SU-DHL-6 (cell line): Measurements from ENCODE around the gene PARP12.

ENCODE experiments used
- H2AFZ ChIP-seq: fragments of 200-600 bp; sonication (generic); 2 replicates; pipeline ENCODE4 v1.6.1; 2014; ENCODE audit warnings: low read depth, mild to moderate bottlenecking, moderate library complexity, mixed read lengths, antibody characterized with exemption, low read length; ENCODE audit not compliant: severe bottlenecking
- H3F3A ChIP-seq: fragments of 200-600 bp; shearing (Covaris generic); 2 replicates; pipeline ENCODE4 v1.6.0; 2016; ENCODE audit warnings: antibody characterized with exemption, mild to moderate bottlenecking; ENCODE audit not compliant: insufficient read depth
- H3K27ac ChIP-seq: fragments of 200-600 bp; sonication (generic); 2 replicates; pipeline ENCODE4 v1.5.1; 2016; ENCODE audit warnings: low read depth, mild to moderate bottlenecking, low read length, moderate library complexity, mixed read lengths
- H3K27me3 ChIP-seq: fragments of 200-600 bp; sonication (generic), shearing (Covaris generic); 2 replicates; pipeline ENCODE4 v1.6.0; 2014; ENCODE audit warnings: mild to moderate bottlenecking, low read length
- H3K36me3 ChIP-seq: fragments of 200-600 bp; sonication (generic); 2 replicates; pipeline ENCODE4 v1.6.1; 2014; ENCODE audit warnings: mild to moderate bottlenecking, low read length, mixed read lengths
- H3K4me2 ChIP-seq: fragments of 300-600, 200-600 bp; shearing (Covaris generic), sonication (generic); 2 replicates; pipeline ENCODE4 v1.6.0; 2014; ENCODE audit warnings: low read length, low read depth, mild to moderate bottlenecking; ENCODE audit not compliant: poor library complexity, severe bottlenecking
- H3K4me3 ChIP-seq: fragments of 200-600 bp; sonication (generic); 2 replicates; pipeline ENCODE4 v1.5.1; 2014; ENCODE audit warnings: antibody characterized with exemption, low read length, mild to moderate bottlenecking, mixed read lengths; ENCODE audit not compliant: insufficient read depth, poor library complexity, severe bottlenecking
- H3K79me2 ChIP-seq: fragments of 200-600 bp; sonication (generic); 2 replicates; pipeline ENCODE4 v1.6.1; 2014; ENCODE audit warnings: mild to moderate bottlenecking, low read length, moderate library complexity; ENCODE audit not compliant: insufficient read depth
- H3K9ac ChIP-seq: fragments of 200-600 bp; sonication (generic); 2 replicates; pipeline ENCODE4 v1.7.0; 2014; ENCODE audit warnings: mild to moderate bottlenecking, low read length
- H3K9me2 ChIP-seq: fragments of 200-600 bp; sonication (generic); replicated peaks from 2 replicates; pipeline ENCODE4 v1.6.1; 2014; ENCODE audit warnings: low read length; ENCODE audit not compliant: insufficient read depth
- H3K9me3 ChIP-seq: fragments of 200-600 bp; sonication (generic); 2 replicates; pipeline ENCODE4 v1.6.1; 2014; ENCODE audit warnings: low read length, mixed read lengths; ENCODE audit not compliant: insufficient read depth
- H4K20me1 ChIP-seq: fragments of 200-600 bp; sonication (generic); 2 replicates; pipeline ENCODE4 v1.6.1; 2014; ENCODE audit warnings: low read depth, mild to moderate bottlenecking, antibody characterized with exemption, low read length, moderate library complexity, mixed read lengths
- CTCF ChIP-seq: fragments of 200-600 bp; sonication (generic); IDR thresholded peaks from one replicate; pipeline ENCODE4 v1.5.1; 2017; ENCODE audit warnings: antibody characterized with exemption, mild to moderate bottlenecking, low read length, moderate library complexity; ENCODE audit not compliant: insufficient read depth, poor library complexity, severe bottlenecking
- EZH2phosphoT487 ChIP-seq: fragments of 200-600 bp; sonication (generic), shearing (Covaris generic); conservative IDR thresholded peaks from 2 replicates; pipeline ENCODE4 v1.6.1; 2018; ENCODE audit warnings: mild to moderate bottlenecking, antibody characterized with exemption, low read length, moderate library complexity, mixed read lengths

The PARP12 gene

DNA sequence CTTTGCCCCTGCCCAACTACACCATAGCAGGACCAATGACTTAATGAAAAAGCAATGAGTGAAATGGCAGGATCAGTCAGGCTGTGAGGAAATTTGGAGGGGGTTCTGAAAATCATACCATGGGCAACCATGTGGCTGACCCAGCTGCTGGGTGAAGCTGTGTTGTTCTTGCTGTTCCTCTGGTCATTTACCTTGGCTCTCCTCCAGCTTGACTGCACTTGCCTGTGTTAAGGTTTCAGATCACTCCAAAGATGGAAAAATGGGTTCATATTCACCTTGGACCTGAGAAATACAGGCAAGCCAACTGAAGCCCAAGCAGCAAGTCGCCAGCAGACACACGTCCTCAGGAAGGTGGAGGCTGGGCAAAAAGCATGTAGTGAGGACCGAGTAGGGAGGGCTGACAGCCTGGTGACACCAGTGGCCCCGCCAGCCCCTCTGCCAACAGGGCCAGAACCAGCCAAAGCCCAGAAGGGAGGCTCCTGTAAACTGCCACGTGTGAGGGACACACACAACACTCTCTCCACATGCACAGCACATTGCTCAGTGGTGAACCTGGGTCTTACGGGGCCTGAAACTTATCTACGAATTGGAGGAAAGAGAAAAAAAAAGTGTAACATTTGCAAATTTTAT lies 40.1 kb downstream of the PARP12 start:
- H3K9ac ChIP-seq: no peak overlapping the region
- H3K4me3 ChIP-seq: no peak overlapping the region
- H2AFZ ChIP-seq: no peak overlapping the region
- H4K20me1 ChIP-seq: no peaks in the 10 kb centered on the region
- H3K27ac ChIP-seq: no peak overlapping the region
- no peak overlapping the region for H3K4me2 ChIP-seq
- TF ChIP-seq EZH2phosphoT487 (no peak), CTCF (no peak)
- no peaks in the 10 kb centered on the region for H3K9me3 ChIP-seq
- H3K9me2 ChIP-seq: no peaks in the 10 kb centered on the region
- no peaks in the 10 kb centered on the region for H3F3A ChIP-seq
- H3K27me3 ChIP-seq: no peaks in the 10 kb centered on the region
- H3K79me2 ChIP-seq: no peaks in the 10 kb centered on the region
- no peaks in the 10 kb centered on the region for H3K36me3 ChIP-seq

- Histone ChIP-seq H3K9me3 (no peaks in the 10 kb centered on the region), H3K4me2 (no peak overlapping the region), H3K36me3 (no peaks in the 10 kb centered on the region), H3K4me3 (no peak overlapping the region), H3K9ac (no peak overlapping the region), H2AFZ (no peak overlapping the region), H3K9me2 (no peaks in the 10 kb centered on the region), H4K20me1 (no peaks in the 10 kb centered on the region), H3F3A (no peaks in the 10 kb centered on the region), H3K79me2 (no peaks in the 10 kb centered on the region), H3K27ac (no peak overlapping the region), H3K27me3 (no peaks in the 10 kb centered on the region)
- TF ChIP-seq CTCF (no peak), EZH2phosphoT487 (no peak)
These were observed 41.1 kb downstream of the PARP12 start for GRCh38 chr7:140021603-140022002.

- H4K20me1 ChIP-seq: no peaks in the 10 kb centered on the region
- H3K9me2 ChIP-seq: no peaks in the 10 kb centered on the region
- no peak overlapping the region for H3K27ac ChIP-seq
- no peaks in the 10 kb centered on the region for H3K9me3 ChIP-seq
- TF ChIP-seq CTCF (no peak), EZH2phosphoT487 (no peak)
- H3K4me2 ChIP-seq: no peak overlapping the region
- no peaks in the 10 kb centered on the region for H3F3A ChIP-seq
- no peak overlapping the region for H2AFZ ChIP-seq
- H3K9ac ChIP-seq: no peak overlapping the region
- no peaks in the 10 kb centered on the region for H3K27me3 ChIP-seq
- no peaks in the 10 kb centered on the region for H3K79me2 ChIP-seq
- H3K36me3 ChIP-seq: no peaks in the 10 kb centered on the region
- no peak overlapping the region for H3K4me3 ChIP-seq
These were observed 43.1 kb downstream of the PARP12 start for GRCh38 chr7:140019606-140020005.
